ENCODE results near the gene SREBF1.

SREBF1 gene

DNA sequence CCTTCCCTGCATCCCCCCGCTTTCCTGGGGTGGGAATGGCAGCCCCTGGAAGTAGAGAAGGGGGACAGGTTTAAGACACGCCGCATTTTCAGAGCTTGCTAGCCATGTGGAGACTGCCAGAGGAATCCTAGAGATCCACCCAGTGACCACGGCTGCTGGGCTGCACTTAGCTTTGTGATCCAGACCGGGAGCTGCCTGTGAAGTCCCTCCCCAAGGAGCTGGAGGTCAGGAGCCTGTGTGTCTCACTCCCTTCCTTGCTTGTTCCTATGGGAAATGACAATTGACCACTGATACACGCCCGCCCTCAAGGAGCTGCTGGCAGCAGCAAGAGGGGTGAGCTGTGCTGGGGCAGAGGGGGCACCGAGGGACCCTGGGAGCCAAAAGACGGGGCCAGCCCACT lies 73.7 kb downstream of the SREBF1 start:
- H3K4me3 ChIP-seq (ENCODE audit: low read length) = no peak overlapping the region
- no peak for TF ChIP-seq ZNF274 (IDR thresholded peaks at IDR 0.05; ENCODE audit: low read depth, low read length)

DNA sequence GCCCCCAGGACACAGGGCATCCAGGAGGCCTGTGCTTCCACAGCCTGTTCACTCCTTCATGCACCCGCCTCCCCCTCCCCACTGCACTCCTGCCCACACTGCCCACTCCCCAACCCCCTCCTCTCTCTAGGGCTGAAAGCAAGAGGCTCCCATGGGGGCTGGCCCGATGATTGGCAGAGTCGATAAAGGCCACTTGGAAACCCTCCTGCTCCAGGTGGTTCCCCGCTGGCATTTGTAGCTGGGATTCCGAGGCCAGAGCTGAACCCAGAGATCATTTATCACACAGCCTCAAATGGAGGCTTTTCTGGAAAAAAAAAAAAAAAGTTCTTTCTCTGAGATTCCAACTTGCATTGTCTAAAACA lies 74.1 kb downstream of the SREBF1 start:
- no peak overlapping the region for H3K4me3 ChIP-seq (ENCODE audit: low read length)
- no peak for TF ChIP-seq ZNF274 (IDR thresholded peaks at IDR 0.05; ENCODE audit: low read depth, low read length)
